Mucosa of descending colon (tissue), 3 donors: ENCODE measurements around the gene CHRM1. TPM values are rescaled to one million over a fixed set of nuclear protein-coding genes. Genes with fewer than 3 reads are reported as not detected.

ENCODE experiments used
- ATAC-seq: fragments of 200-7000 bp; cut with Tn5 transposase; one replicate; pipeline ENCODE4 v1.9.1; 2020; ENCODE audit warnings: mild to moderate bottlenecking, moderate library complexity
- DNase-seq, 3 donors: peaks; one replicate each; pipeline ENCODE4 v3.0.0-alpha.2; 2020
- H3K36me3 ChIP-seq: fragments of 200-600 bp; one replicate; pipeline ENCODE4 v1.8.0; 2021; ENCODE audit warnings: low read depth, mild to moderate bottlenecking
- H3K4me1 ChIP-seq: fragments of 200-600 bp; one replicate; pipeline ENCODE4 v1.8.0; 2021; ENCODE audit warnings: low read depth, mild to moderate bottlenecking
- H3K4me3 ChIP-seq: fragments of 200-600 bp; one replicate; pipeline ENCODE4 v1.8.0; 2021; ENCODE audit warnings: mild to moderate bottlenecking
- H3K9me3 ChIP-seq: fragments of 200-600 bp; one replicate; pipeline ENCODE4 v1.8.0; 2021; ENCODE audit warnings: mild to moderate bottlenecking
- intact Hi-C, 2 donors: fragments of 100-400 bp; cut with DNase I in 1 of 2; cut with micrococcal nuclease in 1 of 2; formaldehyde crosslinking; loops; one replicate each; pipeline versions ENCODE4 v1.11.0 to v1.11.1; 2022; cut with DNase I, micrococcal nuclease
- total RNA-seq, 3 donors: library from RNA; stranded (reverse); fragmentation: NEBNext Ultra II Directional in 2 of 3; extraction: Animal tissue kit (Norgen Biotek cat#: 25700) in 2 of 3; gene quantifications; one replicate each; pipeline versions ENCODE4 v1.2.1 to v1.2.4, GENCODE V29; 2021 to 2023
- TF ChIP-seq, protein P1 (sequence below): fragments of 200-600 bp; IDR thresholded peaks from one replicate; pipeline ENCODE4 v1.8.0; 2022; ENCODE audit warnings: antibody characterized with exemption, mild to moderate bottlenecking
- donor health status: DM: no; HTN: no; CAD: no; lungs with moderate emphysema.
- donor health status: DM: no; HTN: no; CAD: no.
- donor health status: DM: no; HTN: yes; CAD: no.

The CHRM1 gene
- total RNA-seq, 3 donors from 2014 or later: 0.89 to 1.4 (median 0.96) TPM

DNA sequence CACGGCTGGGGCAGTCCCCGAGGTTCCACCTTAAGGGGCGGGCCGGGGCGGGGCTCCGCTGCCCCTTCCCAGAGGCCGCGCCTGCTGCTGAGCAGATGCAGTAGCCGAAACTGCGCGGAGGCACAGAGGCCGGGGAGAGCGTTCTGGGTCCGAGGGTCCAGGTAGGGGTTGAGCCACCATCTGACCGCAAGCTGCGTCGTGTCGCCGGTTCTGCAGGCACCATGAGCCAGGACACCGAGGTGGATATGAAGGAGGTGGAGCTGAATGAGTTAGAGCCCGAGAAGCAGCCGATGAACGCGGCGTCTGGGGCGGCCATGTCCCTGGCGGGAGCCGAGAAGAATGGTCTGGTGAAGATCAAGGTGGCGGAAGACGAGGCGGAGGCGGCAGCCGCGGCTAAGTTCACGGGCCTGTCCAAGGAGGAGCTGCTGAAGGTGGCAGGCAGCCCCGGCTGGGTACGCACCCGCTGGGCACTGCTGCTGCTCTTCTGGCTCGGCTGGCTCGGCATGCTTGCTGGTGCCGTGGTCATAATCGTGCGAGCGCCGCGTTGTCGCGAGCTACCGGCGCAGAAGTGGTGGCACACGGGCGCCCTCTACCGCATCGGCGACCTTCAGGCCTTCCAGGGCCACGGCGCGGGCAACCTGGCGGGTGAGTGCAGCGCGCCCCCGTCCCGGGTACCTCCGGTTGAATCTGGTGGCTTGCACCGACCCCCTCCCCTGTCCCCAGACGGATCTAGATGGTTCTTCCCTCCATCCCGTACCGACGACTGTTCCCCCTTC, 40.2 kb downstream of the CHRM1 start, which contains the start of gene SLC3A2:
TSS of gene SLC3A2 (plus strand) at position 94 of the 776 bp plus-strand sequence. CDS start at position 222, 128 bp downstream.
- ATAC-seq (peak; percentile 90), DNase-seq (peak; percentile 94 to 95 (median 94))
- no peaks in the 10 kb centered on the region for H3K9me3 ChIP-seq
- TF ChIP-seq, protein P1, sequence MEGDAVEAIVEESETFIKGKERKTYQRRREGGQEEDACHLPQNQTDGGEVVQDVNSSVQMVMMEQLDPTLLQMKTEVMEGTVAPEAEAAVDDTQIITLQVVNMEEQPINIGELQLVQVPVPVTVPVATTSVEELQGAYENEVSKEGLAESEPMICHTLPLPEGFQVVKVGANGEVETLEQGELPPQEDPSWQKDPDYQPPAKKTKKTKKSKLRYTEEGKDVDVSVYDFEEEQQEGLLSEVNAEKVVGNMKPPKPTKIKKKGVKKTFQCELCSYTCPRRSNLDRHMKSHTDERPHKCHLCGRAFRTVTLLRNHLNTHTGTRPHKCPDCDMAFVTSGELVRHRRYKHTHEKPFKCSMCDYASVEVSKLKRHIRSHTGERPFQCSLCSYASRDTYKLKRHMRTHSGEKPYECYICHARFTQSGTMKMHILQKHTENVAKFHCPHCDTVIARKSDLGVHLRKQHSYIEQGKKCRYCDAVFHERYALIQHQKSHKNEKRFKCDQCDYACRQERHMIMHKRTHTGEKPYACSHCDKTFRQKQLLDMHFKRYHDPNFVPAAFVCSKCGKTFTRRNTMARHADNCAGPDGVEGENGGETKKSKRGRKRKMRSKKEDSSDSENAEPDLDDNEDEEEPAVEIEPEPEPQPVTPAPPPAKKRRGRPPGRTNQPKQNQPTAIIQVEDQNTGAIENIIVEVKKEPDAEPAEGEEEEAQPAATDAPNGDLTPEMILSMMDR: peak; percentile 59
- H3K4me1 ChIP-seq: peaks cover 32% of the 10 kb centered on the region
- peak within 1 kb of the TSS; percentile 93 for H3K4me3 ChIP-seq
- peaks cover 8% of the 10 kb centered on the region for H3K36me3 ChIP-seq
- intact Hi-C loops: loop anchor here in 1 of 2 donors (10.0 kb wide), 1 partner anchor 684 kb away; the partner anchor contains the start of gene PLAAT2

DNA sequence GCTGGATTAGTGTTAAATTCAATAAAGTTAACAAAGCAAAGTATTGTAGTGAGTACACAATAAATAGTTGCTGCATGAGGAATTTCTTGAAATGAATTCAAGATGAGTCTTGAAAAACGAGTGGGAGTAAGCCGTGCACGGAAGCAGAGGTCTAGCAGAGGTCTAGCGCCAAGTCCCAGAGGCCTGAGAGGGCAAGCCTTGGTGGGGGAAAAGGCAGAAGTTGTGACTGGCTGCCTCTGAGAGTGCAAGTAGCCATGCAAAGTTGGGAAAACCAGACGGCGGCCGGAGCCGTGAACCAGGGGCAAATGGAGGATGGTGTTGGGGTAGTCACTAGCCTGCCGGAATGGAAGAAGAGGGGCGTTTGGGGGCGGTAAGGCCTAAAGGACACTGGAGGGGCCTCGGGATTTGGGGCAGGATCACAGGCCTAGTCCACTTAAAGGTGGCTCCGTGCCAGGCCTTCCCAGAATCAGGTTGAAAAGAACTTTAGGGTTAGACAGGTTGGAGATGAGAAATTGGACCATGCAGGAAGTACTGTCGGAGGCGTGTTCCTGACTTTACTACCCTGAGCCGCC, 40.8 kb downstream of the CHRM1 start:
- TF ChIP-seq, protein P1: no peak
- Histone ChIP-seq H3K4me3 (peak overlapping the region; percentile 93), H3K9me3 (no peaks in the 10 kb centered on the region), H3K4me1 (peaks cover 32% of the 10 kb centered on the region), H3K36me3 (peaks cover 6% of the 10 kb centered on the region)
- peak; percentile 1 for ATAC-seq
- intact Hi-C loops: loop anchor here in 1 of 2 donors (10.0 kb wide), 1 partner anchor 684 kb away; the partner anchor contains the start of gene PLAAT2
- peak in 1 of 3 donors; percentile 73 for DNase-seq

DNA sequence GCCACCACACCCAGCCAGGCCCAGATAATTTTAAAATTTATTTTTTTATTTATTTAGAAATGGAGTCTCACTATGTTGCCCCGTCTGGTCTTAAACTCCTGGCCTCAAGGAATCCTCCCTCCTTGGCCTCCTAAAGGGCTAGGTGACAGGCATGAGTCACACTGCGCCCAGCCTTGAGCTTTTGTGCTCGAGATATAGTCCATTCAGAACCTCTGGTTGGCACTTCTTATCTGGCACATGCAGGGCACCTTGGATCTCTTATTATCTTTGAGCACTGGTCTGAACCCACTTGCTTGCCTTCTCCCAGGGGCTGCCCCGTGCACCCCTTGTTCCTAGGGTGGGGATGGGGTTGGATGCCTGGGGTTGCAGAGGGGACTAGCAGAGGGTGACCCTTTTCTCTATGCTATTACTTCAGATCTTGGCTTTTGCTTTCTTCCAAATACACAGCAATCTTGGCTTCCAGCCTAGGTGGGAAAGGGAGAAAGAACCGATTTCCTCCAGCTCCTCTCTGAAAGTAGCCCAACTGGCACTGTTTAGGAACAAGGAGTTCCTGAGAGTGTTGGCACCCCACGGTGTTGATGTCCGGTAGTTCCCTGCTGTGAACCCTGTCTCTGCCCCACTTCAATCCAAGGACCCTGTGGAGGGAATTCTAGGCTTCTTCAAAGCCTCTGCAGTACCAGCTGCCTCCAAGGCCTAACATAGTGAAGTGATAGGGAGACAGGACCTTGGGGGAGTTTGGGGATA, 41.8 kb downstream of the CHRM1 start:
- no peak overlapping the region for H3K4me3 ChIP-seq
- intact Hi-C loops: no loop called here
- DNase-seq: no peak

DNA sequence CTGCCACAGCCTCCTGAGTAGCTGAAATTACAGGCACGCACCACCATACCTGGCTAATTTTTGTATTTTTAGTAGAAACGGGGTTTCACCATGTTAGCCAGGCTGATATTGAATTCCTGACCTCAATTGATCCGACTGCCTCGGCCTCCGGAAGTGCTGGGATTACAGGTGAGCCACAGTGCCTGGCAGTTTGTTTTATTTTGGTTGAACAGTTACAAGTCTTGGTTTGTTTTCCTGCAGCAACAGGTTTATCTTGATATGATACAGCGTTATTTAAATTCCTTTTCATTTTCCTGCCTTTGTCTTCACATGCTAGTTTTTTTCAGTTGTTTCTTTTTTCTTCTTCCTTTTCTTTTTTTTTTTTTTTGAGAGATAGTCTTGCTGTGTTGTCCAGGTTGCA, 44.5 kb downstream of the CHRM1 start:
- no peak for ATAC-seq
- TF ChIP-seq, protein P1: no peak
- intact Hi-C loops: no loop called here

More for the DNA sequence above, 41.8 kb downstream of the CHRM1 start:
- H3K9me3 ChIP-seq: no peaks in the 10 kb centered on the region
- H3K36me3 ChIP-seq: peaks cover 6% of the 10 kb centered on the region
- ATAC-seq: no peak
- TF ChIP-seq, protein P1: no peak
- H3K4me1 ChIP-seq: peaks cover 32% of the 10 kb centered on the region

DNA sequence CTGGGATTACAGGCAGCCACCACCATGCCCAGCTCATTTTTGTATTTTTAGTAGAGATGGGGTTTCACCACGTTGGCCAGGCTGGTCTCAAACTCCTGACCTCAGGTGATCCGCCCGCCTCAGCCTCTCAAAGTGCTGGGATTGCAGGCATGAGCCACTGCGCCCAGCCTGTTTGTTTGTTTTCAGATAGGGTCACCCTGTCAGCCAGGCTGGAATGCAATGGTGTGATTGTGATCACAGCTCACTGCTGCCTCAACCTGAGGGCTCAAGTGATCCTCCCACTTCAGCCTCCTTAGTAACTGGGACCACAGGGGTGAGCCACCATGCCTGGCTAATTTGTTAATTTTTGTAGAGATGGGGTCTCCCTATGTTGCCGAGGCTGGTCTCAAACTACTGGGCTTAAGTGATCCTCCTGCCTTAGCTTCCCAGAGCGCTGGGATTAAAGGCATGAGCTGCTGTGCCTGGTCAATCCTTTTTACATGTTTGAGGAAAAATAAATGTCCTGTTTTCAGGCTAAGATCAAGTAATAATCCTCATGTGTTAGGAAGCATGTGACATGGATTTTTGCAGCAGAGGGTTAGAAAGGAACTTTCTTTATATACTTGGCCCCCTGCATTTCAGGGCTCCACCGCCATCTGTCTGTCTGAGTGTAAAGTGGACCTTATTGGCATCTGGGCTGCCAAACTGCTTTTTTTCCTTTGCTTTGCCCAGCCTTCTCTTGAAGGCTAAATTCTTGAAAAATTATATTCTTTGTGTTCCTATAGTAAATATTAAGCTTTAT, 45.3 kb downstream of the CHRM1 start:
- TF ChIP-seq, protein P1: no peak
- no peak for ATAC-seq
- DNase-seq: peak in 1 of 3 donors; percentile 16
- no peak overlapping the region for H3K4me3 ChIP-seq
- H3K4me1 ChIP-seq: peaks cover 7% of the 10 kb centered on the region
- intact Hi-C loops: no loop called here
- no peaks in the 10 kb centered on the region for H3K9me3 ChIP-seq
- H3K36me3 ChIP-seq: no peaks in the 10 kb centered on the region

More for the DNA sequence above, 44.5 kb downstream of the CHRM1 start:
- DNase-seq: no peak
- Histone ChIP-seq H3K36me3 (no peaks in the 10 kb centered on the region), H3K4me3 (no peak overlapping the region), H3K4me1 (peaks cover 7% of the 10 kb centered on the region), H3K9me3 (no peaks in the 10 kb centered on the region)
